ENCODE measurements around the gene CYSRT1. TPM values are rescaled to one million over a fixed set of nuclear protein-coding genes. Genes with fewer than 3 reads are reported as not detected.

Gene CYSRT1
- total and polyA plus RNA-seq, 2 donors (not counting 1 experiment from before 2014, with no cell fraction given): 0.19 to 0.66 TPM

DNA sequence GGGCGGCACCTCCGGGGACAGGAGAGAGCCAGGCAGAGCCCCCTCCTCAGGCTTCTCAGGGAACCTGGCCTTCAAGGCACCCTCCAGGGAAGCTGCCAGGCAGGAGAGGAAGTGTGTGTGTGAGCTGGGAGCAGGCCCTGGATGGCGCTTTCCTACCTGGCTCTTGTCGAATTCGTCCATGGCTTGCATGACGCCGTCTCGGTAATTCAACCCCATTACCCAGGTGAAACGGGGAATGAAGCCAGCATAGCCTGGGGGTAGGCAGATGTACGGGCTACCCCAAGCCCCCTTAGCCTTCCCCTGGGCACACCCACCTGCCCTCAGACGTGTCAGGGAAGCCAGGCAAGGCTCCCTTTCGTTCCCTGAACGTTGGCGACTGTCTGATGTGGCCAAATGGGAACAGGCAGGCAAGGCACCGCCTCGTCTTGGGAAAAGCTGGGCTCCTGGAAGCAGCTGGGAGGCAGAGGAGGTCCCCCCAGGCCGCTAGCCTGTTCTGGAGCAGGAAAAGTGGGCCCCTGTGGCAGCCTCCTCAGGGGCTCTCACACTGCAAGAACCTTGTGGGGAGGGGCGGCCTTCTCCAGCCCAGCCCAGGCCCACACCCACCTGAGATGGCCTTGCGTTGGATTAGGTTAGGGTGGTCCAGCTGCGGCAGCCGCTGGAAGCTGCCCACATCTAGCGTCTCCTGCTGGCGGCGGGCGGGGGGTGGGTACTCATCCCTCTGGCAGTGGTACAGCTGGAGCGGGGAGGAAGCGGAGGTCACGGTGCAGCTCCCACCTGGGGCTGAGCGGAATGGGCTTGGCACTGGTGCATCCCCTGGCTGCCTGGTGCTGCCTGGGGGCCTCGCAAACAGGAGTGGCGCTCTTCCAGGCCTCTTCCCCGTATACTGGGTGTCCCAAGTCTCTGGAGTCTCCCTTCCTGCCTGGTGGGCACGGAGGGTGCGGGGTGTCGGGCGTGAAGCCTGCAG is 19.8 kb downstream of the CYSRT1 start:
- no peak for DNase-seq (ENCODE audit: low read depth in 2 of 2)
- no peak overlapping the region for H3K9ac ChIP-seq (ENCODE audit: insufficient read depth, low read length)

GRCh38 chr9:137245450-137246421 is 20.8 kb downstream of the CYSRT1 start:
- no peak for TF ChIP-seq EZH2 (IDR thresholded peaks at IDR 0.05; ENCODE audit: low read length, missing control alignments)
- TF ChIP-seq, protein P1, sequence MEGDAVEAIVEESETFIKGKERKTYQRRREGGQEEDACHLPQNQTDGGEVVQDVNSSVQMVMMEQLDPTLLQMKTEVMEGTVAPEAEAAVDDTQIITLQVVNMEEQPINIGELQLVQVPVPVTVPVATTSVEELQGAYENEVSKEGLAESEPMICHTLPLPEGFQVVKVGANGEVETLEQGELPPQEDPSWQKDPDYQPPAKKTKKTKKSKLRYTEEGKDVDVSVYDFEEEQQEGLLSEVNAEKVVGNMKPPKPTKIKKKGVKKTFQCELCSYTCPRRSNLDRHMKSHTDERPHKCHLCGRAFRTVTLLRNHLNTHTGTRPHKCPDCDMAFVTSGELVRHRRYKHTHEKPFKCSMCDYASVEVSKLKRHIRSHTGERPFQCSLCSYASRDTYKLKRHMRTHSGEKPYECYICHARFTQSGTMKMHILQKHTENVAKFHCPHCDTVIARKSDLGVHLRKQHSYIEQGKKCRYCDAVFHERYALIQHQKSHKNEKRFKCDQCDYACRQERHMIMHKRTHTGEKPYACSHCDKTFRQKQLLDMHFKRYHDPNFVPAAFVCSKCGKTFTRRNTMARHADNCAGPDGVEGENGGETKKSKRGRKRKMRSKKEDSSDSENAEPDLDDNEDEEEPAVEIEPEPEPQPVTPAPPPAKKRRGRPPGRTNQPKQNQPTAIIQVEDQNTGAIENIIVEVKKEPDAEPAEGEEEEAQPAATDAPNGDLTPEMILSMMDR (conservative IDR thresholded peaks at IDR 0.05 in 1 of 2, IDR thresholded peaks at IDR 0.05 in 1 of 2; ENCODE audit: low read depth in 1 of 2, low read length in 2 of 2): no peak
- Histone ChIP-seq H3K27ac (ENCODE audit: insufficient read depth, low read length) (no peak overlapping the region), H3K4me2 (ENCODE audit: extremely low read depth, insufficient read depth, low read length) (no peak overlapping the region), H3K36me3 (ENCODE audit: control insufficient read depth, insufficient read depth, low read length) (peaks cover 18% of the 10 kb centered on the region), H3K4me1 (ENCODE audit: control insufficient read depth, extremely low read depth, insufficient read depth, low read length) (peaks cover 4% of the 10 kb centered on the region), H3K9ac (ENCODE audit: insufficient read depth, low read length) (no peak overlapping the region), H2AFZ (ENCODE audit: low read length) (no peak overlapping the region), H3K9me3 (ENCODE audit: control insufficient read depth, insufficient read depth, low read depth, low read length) (no peaks in the 10 kb centered on the region), H3K27me3 (ENCODE audit: control insufficient read depth, insufficient read depth, low read length) (no peaks in the 10 kb centered on the region), H4K20me1 (ENCODE audit: control insufficient read depth, extremely low read depth, insufficient read depth, low read length) (no peaks in the 10 kb centered on the region), H3K4me3 (replicated peaks in 1 of 4; ENCODE audit: control extremely low read depth in 1 of 4, insufficient read depth in 1 of 4, low read depth in 3 of 4, low read length in 4 of 4) (no peak overlapping the region), H3K79me2 (ENCODE audit: control insufficient read depth, insufficient read depth, low read length) (peaks cover 25% of the 10 kb centered on the region)
- no peak for DNase-seq (ENCODE audit: low read depth in 2 of 2)

More for the DNA sequence above, 19.8 kb downstream of the CYSRT1 start:
- no peak overlapping the region for H3K27ac ChIP-seq (ENCODE audit: insufficient read depth, low read length)
- no peak overlapping the region for H2AFZ ChIP-seq (ENCODE audit: low read length)
- no peaks in the 10 kb centered on the region for H4K20me1 ChIP-seq (ENCODE audit: control insufficient read depth, extremely low read depth, insufficient read depth, low read length)
- H3K4me1 ChIP-seq (ENCODE audit: control insufficient read depth, extremely low read depth, insufficient read depth, low read length): peaks cover 4% of the 10 kb centered on the region
- no peak for TF ChIP-seq EZH2 (IDR thresholded peaks at IDR 0.05; ENCODE audit: low read length, missing control alignments)
- TF ChIP-seq, protein P1 (conservative IDR thresholded peaks at IDR 0.05 in 1 of 2, IDR thresholded peaks at IDR 0.05 in 1 of 2; ENCODE audit: low read depth in 1 of 2, low read length in 2 of 2): no peak
- peaks cover 18% of the 10 kb centered on the region for H3K36me3 ChIP-seq (ENCODE audit: control insufficient read depth, insufficient read depth, low read length)
- no peaks in the 10 kb centered on the region for H3K27me3 ChIP-seq (ENCODE audit: control insufficient read depth, insufficient read depth, low read length)
- no peak overlapping the region for H3K4me3 ChIP-seq (replicated peaks in 1 of 4; ENCODE audit: control extremely low read depth in 1 of 4, insufficient read depth in 1 of 4, low read depth in 3 of 4, low read length in 4 of 4)
- no peaks in the 10 kb centered on the region for H3K9me3 ChIP-seq (ENCODE audit: control insufficient read depth, insufficient read depth, low read depth, low read length)
- no peak overlapping the region for H3K4me2 ChIP-seq (ENCODE audit: extremely low read depth, insufficient read depth, low read length)
- H3K79me2 ChIP-seq (ENCODE audit: control insufficient read depth, insufficient read depth, low read length): peaks cover 25% of the 10 kb centered on the region

Measured in fibroblast of lung (primary cell).